Stimulated activated CD8-positive, alpha-beta memory T cell treated with anti-CD3 and anti-CD28 coated beads, Interleukin-15, amount 100 ng/mL, for 48 hours (primary cell): Measurements from ENCODE around the gene VRTN.
"Not testable (repeated sequence)": the region's sequence is repeated elsewhere in the genome, so short reads cannot be mapped to it uniquely, and the experiment has no call there.

Experiments
- DNase-seq, 2 donors: peaks; one replicate each; pipeline ENCODE4 v3.0.0-alpha.2; 2020; ENCODE audit warnings: low read depth in 2 of 2

The VRTN gene, protein sequence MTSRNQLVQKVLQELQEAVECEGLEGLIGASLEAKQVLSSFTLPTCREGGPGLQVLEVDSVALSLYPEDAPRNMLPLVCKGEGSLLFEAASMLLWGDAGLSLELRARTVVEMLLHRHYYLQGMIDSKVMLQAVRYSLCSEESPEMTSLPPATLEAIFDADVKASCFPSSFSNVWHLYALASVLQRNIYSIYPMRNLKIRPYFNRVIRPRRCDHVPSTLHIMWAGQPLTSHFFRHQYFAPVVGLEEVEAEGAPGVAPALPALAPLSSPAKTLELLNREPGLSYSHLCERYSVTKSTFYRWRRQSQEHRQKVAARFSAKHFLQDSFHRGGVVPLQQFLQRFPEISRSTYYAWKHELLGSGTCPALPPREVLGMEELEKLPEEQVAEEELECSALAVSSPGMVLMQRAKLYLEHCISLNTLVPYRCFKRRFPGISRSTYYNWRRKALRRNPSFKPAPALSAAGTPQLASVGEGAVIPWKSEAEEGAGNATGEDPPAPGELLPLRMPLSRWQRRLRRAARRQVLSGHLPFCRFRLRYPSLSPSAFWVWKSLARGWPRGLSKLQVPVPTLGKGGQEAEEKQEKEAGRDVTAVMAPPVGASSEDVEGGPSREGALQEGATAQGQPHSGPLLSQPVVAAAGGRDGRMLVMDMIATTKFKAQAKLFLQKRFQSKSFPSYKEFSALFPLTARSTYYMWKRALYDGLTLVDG

DNA sequence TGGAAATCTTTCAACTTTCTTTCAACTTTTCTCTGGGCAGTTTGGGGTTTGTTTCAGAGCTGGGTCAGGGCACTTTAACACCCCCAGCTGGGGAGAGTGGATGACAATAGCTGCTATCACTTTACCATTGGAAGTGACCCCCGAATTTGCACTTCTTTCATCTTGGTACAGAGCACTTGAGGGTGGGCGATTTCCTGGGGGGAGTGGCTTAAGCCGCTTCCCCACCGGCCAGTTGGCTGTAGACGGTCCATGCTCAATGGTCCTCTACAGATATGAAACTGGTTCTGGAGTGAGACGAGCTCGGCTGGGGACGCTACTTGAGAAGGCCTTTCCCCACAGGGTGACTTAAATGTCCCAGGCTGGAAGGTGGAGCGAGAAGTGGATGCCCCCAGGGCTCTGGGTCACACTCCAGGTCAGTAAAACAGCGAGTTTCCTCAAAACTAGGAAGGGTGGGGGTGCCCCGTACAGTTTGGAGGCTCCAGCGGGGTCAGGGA is at the start of gene VRTN:
TSS of gene VRTN (plus strand) at position 231 of the 494 bp plus-strand sequence. CDS start 8,313 bp downstream, outside the sequence.
- DNase-seq: no peak

DNA sequence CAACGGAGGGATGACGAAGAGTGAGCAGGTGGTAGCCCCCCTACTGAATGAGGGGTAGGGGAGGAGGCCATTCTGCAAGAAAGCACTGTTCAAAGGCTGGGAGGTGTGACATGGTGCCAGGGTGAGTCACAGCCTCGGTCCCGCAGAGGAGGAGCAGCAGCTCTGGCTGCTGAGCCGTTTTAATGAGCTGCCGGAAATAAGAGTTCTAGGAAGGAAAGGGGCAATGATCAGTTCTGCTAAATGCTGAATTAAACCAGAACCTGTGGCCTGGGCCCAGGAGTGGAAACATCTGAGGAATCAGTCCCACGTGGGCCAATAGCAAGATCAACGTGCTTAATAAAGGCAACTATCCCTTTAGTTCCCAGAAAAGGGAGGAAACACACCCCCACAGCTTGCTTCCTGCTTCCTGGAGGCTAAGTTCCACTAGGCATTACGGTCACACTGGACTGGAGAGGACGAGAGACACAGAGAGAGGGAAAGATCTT is 49.2 kb upstream of the VRTN start:
- DNase-seq: no peak

DNA sequence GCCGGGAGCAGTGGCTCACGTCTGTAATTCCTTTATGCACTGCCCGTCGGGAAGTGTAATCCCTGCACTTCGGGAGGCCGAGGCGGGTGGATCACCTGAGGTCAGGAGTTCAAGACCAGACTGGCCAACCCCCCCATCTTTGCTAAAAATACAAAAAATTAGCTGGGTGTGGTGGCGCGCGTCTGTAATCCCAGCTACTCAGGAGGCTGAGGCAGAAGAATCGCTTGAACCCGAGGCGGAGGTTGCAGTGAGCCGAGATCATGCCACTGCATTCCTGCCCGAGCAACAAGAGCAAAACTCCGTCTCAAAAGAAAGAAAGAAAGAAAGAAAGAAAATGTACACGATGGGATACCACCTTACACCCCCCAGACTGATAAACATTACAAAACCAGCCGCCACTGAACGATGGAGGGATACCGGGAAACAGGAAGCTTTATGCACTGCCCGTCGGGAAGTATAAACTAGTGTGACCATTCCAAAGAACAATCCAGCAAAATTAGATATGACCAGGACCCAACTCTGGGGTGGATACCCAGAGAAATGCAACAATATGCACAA is 46.6 kb upstream of the VRTN start:
- DNase-seq: no peak

DNA sequence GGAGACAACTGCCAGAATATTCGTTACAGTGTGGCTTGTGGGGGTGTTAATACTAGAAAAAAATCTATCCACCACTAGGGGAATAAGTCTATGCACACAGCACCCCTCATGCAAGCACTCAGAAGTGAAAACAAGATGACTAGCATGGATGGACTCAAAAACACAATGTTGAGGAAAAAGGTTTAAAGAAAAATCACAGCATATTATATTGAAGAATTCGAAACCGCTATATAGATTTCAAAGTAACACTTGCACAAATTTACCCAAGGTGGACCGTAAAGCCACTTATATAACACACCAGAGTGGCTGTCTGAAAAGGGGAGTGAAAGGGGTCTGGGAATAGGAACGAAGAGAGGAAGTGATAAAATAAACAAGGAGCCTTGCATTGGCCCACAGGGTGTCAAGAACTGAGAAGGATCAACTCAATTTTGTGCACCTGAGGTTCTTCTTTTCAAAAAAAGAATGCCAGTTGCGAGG is 46.1 kb upstream of the VRTN start:
- no peak for DNase-seq

DNA sequence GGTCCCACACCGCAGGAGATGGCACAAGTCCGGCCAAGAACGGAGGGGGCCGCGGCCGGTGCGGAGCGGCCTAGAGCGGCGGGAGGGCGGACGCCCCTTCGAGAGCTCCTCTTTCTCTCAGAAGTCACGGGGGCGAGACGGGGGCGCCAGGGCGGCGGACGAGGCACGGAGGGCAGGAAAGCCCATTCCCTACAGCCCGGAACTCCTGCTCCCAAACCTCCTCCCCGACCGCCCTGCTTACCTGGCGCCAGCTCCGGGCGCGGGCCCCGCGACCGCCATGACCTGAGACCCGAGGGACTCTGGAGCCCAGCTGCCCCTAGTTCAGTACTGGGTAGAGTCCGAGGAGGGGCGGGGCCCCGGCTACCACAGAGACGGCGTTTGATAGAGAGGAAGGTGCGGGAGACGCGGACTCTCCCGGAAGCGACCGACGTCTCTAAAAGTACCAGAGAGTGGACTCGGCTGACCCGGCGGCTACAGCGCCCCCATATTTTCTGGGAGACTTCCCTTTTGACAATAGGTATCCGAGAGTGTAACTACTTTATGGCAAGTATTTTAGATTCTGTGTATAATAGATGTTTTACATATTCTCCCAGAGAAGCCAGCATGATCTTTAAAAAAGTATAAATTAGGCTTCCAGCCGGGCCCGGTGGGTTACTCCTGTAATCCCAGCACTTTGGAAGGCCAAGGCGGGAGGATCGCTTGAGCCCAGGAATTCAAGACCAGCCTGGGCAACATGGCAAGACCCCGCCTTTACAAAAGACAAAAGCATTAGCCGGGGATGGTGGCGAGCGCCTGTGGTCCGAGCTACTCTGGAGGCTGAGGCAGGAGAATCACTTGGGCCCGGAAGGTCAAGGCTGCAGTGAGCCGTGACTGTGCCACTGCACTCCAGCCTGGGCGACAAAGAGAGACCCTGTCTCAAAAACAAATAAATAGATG is 45.4 kb upstream of the VRTN start, which contains the start of gene ABCD4:
TSS of gene ABCD4 (minus strand) at position 301 of the 936 bp plus-strand sequence. CDS start at position 279, 22 bp downstream.
- peak; percentile 83 to 87 for DNase-seq

DNA sequence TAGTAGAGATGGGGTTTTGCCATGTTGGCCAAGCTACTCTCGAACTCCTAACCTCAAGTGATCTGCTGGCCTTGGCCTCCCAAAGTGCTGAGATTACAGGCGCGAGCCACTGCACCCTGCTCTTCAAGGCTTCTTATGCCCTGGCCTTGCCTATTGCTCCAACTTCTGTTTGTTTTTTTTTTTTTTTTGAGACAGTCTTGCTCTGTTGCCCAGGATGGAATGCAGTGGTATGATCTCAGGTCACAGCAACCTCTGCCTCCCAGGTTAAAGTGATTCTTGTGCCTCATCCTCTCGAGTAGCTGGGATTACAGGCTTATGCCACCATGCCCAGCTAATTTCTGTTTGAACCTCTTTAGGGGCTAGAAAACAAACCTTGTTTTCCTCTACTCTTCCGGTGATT is 39.6 kb upstream of the VRTN start:
- DNase-seq: no peak

DNA sequence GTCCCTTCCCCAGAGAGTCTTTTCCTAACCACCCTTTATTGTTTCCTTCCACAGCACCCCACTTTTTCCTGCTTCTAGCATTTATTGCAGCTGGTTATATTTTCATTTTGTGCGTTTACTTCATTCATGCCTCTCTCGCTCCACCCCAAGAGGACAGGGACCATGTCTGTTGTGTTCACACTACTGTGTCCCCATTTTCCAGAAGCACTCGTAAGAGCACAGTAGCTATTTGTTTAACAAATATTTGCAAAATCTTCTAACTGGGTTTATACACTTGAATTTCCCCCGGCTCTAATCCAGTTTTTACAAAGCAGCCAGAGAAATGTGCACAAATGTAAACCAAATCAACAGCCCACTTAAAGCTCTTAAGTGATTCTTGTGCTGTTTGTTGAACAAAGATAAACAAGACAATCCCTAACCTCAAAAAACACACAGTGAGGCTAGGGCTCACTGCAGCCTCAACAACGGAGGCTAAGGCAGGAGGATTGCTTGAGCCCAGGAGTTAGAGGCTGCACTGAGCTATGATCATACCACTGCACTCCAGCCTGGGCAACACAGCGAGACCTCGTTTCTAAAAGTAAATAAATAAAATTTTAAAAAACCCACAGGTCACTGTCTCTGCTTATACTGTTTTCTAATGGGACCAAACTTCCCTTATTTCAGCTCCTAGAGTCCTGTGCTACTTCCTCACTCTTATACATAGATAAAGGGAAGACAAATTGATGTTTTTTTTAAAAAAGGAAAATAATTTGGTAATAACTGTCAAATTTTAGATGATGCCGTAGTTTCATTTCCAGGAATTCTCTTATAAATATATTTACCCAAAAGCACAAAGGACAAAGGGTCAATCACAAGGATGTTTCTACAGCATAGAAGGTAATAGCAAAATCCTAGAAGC is 38.9 kb upstream of the VRTN start:
- no peak for DNase-seq

DNA sequence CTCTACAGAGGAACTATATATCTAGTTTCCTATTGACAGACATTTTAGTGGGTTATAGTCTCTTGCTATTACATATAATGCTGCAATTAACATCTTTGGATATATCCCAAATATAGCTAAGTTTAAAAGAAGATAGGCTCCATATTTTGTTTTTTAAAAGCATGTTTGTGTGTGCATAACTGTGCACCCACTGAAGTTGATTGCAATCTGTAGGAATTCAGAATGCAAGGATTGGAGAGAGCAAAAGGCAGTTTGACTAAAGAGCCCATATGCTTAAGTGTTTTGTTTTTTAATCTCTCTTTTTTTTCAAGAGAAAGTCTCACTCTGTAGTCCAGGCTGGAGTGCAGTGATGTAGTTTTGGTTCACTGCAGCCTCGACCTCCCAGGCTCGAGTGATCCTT is 36.1 kb upstream of the VRTN start:
- no peak for DNase-seq

DNA sequence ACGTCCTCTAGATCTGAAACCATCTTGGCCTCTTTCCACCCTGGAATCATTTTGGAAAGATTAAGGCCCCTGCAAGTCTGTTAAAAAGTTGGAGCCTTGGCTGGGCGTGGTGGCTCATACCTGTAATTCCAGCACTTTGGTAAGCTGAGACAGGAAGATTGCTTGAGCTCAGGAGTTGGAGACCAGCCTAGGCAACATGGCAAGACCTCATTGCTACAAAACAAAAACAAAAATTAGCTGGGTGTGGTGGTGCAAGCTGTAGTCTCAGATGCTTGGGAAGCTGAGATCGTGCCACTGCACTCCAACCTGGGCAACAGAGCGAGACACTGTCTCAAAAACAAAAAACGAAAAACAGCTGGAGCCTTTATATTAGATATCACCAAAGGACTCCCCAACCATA is 34.7 kb upstream of the VRTN start:
- no peak for DNase-seq

DNA sequence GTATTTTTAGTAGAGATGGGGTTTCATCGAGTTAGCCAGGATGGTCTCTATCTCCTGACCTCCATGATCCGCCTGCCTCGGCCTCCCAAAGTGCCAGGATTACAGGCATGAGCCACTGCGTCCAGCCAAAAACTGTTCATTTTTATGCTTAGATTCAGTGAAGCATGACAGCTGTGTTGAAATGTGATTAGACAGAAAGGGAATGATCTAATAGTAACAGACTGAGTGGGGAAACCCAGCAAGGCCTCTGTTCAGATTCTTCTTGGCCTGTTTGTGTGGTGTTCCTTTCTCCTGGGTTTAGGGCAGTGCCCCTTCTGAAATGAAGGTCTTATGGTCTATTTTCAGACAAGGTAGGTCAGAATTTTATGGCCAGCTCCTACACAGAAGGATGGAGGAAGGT is 33.7 kb upstream of the VRTN start:
- no peak for DNase-seq

DNA sequence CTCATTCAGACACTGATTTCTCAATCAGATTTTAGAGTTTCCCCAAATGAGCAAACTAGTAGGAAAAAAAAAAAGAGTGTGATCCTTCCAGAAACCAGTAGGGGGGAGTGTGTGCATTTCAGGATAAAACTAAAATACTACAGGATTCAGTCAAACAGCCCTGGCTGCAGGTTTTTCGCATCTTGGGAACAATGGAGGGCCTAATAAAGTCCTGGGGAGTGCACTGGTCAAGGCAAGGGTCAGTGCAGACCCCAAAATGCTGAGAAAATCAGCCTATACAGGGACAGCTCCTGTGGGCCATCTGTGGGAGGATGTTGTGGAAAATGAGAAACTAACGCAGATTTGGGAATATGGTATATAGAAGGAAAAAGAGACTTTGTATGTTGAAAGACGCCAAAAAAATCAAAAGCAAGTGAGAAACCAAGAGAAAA is 23.3 kb upstream of the VRTN start:
- DNase-seq: no peak

DNA sequence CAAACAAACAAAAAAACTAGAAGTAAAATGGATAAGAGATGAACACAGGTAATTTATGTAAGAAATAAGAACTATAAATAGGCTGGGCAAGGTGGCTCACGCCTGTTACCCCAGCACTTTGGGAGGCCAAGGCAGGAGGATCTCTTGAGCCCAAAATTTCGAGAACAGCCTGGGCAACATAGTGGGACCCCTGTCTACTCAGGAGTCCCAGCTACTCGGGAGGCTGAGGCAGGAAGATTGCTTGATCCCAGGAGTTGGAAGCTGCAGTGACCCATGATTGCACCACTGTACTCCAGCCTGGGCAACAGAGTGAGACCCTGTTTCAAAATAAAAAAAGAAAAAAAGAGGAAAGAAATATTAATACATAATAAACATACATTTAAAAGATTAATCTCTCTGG is 22.8 kb upstream of the VRTN start:
- DNase-seq: no peak

DNA sequence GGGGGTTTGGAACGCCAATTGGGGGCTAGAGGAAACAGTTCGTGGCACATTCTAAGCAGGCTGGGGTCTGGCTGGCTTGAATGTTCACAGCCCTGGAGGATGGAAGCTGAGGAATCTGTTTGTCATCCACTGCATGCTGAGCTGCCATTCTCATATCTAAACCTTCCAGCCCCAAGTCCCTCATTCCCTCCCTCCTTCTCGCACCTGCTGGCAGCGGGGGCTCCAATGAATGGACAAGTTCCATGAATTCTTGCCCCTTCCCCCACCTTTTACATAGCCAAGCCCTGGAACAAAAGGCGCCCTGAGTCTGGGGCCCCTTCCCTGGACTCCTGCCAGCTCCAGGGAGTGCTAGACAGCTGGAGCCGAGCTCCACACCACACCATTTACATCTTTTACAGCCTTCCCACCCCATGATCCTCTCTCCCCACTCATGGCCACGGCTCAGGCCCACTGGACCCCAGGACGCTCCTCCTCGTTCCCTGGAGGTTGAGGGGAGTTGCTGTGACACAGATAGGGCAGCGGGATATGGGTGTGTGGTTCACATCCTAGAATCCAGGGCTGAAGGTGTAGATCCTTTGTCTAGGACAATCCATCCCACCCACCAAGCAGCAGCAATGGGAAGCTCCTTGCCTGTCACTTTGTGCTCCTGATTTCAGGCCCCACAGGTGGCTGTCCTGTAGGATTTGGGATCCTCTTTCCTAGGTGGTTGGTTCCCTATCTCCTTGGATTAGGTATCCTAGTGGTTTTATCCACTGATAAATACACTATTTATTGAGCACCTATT is 21.7 kb upstream of the VRTN start:
- DNase-seq: no peak

DNA sequence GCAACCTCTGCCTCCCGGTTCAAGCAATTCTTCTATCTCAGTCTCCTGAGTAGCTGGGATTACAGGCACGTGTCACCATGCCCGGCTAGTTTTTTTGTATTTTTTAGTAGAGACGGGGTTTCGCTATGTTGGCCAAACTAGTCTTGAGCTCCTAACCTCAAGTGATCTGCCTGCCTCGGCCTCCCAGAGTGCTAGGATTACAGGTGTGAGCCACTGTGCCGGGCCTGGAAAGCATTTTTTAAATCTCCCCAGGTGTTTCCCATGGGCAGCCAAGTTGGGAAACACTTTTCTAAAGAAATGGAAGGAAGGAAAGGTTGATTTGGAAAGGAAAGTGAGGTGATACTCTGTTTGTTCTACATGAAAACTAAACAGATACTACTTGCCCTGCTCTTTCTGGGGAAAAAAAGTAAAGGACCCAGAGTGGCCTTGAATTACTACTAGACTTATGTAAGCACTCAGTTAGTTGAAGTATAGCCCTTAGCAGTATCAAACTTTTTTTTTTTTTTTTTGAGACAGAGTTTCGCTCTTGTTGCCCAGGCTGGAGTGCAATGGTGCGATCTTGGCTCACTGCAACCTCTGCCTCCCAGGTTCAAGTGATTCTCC is 18.2 kb upstream of the VRTN start:
- DNase-seq: not testable (repeated sequence)

DNA sequence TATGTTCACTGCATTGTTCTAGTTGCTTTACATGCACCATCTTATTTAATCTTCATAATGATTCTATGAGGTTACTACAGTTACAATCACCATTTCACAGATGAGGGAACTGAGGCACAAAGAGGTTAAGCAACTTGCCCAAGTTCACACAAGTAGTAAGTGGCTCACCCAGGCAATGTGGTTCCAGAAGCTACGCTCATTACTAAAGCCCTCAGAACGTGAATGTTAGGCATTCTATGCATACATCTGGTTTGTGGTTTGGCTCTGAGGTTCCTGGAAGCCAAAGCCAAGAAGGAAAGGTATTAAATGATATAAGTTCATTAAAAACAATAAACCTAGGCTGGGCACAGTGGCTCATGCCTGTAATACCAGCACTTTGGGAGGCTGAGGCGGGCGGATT is 14.4 kb upstream of the VRTN start:
- DNase-seq: no peak

DNA sequence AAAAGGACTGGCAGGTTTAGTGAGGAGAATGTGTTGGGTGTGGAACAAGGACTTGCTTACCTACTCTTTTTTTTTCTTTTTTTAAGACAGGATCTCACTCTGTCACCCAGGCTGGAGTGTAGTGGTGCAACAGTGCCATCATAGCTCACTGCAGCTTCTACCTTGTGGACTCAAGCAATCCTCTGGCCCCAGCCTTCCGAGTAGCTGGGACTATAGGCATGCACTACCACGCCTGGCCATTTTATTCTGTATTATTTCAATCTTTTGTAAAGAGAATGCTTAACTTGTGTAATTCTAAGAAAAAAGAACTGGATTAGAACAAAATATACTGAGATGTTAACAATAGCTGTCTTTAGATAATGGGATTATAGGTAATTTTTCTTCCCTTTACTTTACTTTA is 1.9 kb upstream of the VRTN start:
- no peak for DNase-seq

DNA sequence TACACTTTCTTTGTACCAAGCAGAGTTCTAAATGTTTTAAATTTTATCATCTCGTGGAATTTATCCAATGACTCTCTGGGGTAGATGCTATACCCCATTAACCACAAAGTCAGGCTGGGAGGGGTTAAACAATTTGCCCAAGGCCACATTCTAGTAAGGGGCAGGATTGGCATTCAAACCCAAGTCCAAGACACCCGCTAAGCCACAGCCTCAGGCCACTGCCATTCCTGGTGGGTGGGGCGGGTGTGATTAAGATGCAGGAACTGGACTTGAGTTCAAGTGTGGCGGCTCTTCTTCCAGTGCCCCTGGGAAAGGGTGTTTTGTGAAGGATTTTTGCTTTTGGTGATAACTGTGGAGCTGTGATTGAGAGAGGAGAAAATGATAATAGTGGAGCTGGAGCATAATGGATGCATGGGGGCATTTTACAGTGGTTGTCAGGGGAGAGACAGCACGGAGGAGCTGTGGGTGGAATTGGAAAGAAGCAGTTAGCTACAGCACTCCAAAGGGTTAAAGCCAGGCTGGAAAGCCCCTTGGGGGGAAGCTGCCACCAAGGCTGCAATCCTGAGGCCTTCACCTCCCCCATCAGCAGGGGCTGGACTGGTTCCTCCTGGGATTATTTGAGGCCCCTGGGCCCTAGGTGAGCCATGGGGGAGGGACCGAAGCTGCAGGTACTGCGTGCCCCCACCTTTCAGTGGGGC is 1.0 kb upstream of the VRTN start:
- DNase-seq: no peak

DNA sequence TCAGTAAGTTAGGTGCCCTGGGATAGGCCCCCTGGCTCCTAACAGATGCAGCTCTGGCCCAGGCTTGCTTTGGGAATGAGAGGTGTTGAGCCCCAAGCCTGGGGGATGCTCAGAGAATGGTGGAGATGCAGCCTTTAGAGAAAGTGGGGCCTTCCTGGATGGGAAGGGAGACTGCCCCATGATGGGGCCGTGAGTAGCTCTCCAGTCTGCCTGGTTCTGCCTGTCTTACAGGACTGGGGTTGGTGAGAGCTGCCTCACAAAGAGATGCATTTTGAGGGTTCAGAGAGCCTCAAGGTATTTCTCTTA is 523 bp upstream of the VRTN start:
- no peak for DNase-seq
